RWPE2 (cell line): ENCODE measurements around the gene KNSTRN.

Experiments
- ATAC-seq: fragments of 200-7000 bp; cut with Tn5 transposase; 3 replicates; pipeline ENCODE4 v1.9.1; 2021; ENCODE audit warnings: low read depth
- DNase-seq: peaks from one replicate; pipeline ENCODE4 v3.0.0-alpha.2; 2020; ENCODE audit warnings: low spot score
- H3K27ac ChIP-seq: fragments of 450-650 bp; 2 replicates; pipeline ENCODE4 v1.5.1; 2017; ENCODE audit warnings: mild to moderate bottlenecking; ENCODE audit not compliant: poor library complexity, severe bottlenecking
- H3K27me3 ChIP-seq: fragments of 250-450 bp; sonication (Bioruptor Pico); 2 replicates; pipeline ENCODE4 v1.5.1; 2021; ENCODE audit warnings: mild to moderate bottlenecking, moderate library complexity; ENCODE audit not compliant: insufficient read depth, poor library complexity, severe bottlenecking
- H3K36me3 ChIP-seq: fragments of 250-450 bp; sonication (Bioruptor Pico); 2 replicates; pipeline ENCODE4 v1.5.1; 2020; ENCODE audit warnings: low read depth, mild to moderate bottlenecking, moderate library complexity
- H3K4me1 ChIP-seq: fragments of 250-450 bp; sonication (Bioruptor Pico); 2 replicates; pipeline ENCODE4 v1.5.1; 2021; ENCODE audit warnings: mild to moderate bottlenecking, moderate library complexity; ENCODE audit not compliant: insufficient read depth, poor library complexity, severe bottlenecking
- H3K4me3 ChIP-seq: fragments of 250-450 bp; sonication (Bioruptor Pico); 2 replicates; pipeline ENCODE4 v1.5.1; 2021; ENCODE audit warnings: mild to moderate bottlenecking, moderate library complexity; ENCODE audit not compliant: severe bottlenecking
- H3K9me3 ChIP-seq: fragments of 250-450 bp; sonication (Bioruptor Pico); 2 replicates; pipeline ENCODE4 v1.5.1; 2021; ENCODE audit warnings: mild to moderate bottlenecking, moderate library complexity; ENCODE audit not compliant: severe bottlenecking
- CTCF ChIP-seq: fragments of 450-650 bp; IDR thresholded peaks from one replicate; pipeline ENCODE4 v1.5.1; 2017; ENCODE audit warnings: mild to moderate bottlenecking, moderate library complexity; ENCODE audit not compliant: poor library complexity, severe bottlenecking

Gene KNSTRN

DNA sequence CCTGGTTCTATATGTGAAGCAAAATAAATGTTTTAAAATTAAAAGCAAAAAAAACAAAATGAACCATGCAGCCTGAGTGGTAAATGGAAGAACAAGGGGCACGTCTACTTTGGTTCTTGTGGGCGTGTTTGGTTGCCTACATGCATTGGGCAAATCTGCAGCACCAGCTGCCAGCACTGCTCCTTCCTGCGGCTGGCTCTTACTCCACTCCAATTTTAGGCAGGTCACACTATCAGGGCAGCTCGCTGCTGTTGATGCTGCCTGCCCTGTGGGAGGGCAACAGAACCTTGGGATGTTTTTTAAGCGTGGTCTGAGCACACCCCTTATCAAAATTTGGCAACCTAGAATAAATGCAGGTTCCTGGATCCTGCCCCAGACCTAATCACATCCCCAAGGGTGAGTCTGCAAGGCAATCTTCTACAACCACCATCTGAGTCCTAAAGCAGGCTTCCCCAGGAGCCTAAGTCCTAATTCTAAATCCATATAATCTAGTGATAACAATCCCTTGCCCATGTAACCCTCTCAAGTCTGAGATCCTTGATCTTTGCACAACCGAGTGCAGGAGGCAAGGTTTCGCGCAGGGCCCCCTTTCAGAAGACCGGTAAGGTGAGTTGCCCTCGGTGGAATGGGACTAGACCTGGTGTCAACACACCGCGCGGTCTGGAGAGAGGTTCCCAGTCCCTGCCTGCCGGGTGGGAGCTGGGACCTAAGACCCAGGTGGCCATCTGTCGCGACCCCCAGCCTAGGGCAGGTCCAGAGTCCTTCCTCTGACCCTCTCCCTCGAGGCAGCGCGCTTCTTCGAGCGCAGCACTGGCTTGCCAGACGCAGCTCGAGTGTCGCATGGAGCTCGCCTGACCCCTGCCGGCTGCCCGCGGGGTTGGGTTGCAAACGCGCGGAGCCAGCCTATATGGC, 39.0 kb downstream of the KNSTRN start:
- Histone ChIP-seq H3K9me3 (no peaks in the 10 kb centered on the region), H3K27ac (peak overlapping the region; percentile 32), H3K4me1 (peaks cover 15% of the 10 kb centered on the region), H3K4me3 (no peak overlapping the region), H3K36me3 (peaks cover 24% of the 10 kb centered on the region), H3K27me3 (no peaks in the 10 kb centered on the region)
- peak; percentile 100 for TF ChIP-seq CTCF
- DNase-seq = no peak
- peak; percentile 77 for ATAC-seq

GRCh38 chr15:40424483-40425115, 42.1 kb downstream of the KNSTRN start:
- Histone ChIP-seq H3K9me3 (no peaks in the 10 kb centered on the region), H3K27me3 (no peaks in the 10 kb centered on the region), H3K36me3 (peaks cover under 1% of the 10 kb centered on the region; the same call in 1 of the 2 replicates), H3K4me1 (peaks cover 15% of the 10 kb centered on the region), H3K27ac (no peak overlapping the region), H3K4me3 (no peak overlapping the region)
- TF ChIP-seq CTCF = no peak
- ATAC-seq (no peak), DNase-seq (no peak)

DNA sequence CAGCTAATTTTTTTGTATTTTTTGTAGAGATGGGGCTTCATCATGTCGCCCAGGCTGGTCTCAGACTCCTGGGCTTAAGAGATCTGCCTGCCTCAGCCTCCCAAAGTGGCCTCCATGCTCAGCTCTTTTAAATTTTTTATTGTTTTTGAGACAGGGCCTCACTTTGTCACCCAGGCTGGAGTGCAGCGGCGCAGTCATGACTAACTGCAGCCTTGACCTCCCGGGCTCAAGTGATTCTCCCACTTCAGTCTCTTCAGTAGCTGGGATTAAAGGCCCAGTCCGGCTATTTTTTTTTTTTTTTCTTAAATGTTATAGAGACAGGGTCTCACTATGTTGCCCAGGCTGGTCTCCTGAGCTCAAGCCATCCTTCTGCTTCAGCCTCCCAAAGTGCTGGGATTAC, 43.2 kb downstream of the KNSTRN start:
- no peak for DNase-seq
- H3K4me3 ChIP-seq = no peak overlapping the region
- no peaks in the 10 kb centered on the region for H3K27me3 ChIP-seq
- no peak for ATAC-seq
- peaks cover 12% of the 10 kb centered on the region for H3K4me1 ChIP-seq
- no peak for TF ChIP-seq CTCF
- H3K27ac ChIP-seq = no peak overlapping the region
- no peaks in the 10 kb centered on the region for H3K9me3 ChIP-seq
- H3K36me3 ChIP-seq = no peaks in the 10 kb centered on the region

DNA sequence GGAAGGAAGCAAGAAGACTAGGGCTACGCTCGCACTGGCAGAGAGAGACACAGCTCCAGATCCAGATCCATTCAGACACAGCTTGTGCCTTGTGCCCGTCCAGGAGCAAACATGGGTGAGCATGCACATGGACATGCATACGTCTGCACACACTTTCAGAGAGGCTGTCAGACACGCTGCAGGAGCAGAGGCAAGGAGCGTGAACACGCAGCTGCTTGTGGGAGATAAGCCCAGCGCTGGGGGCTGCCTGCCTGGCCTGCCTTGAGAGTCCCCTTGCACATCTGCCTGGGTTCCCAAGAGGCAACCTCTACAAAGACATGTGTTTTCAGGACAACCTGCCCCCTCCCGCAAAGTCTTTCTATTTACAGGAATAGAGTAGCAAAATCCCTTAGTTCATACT, 44.7 kb downstream of the KNSTRN start:
- TF ChIP-seq CTCF = no peak
- Histone ChIP-seq H3K36me3 (no peaks in the 10 kb centered on the region), H3K27ac (no peak overlapping the region), H3K9me3 (no peaks in the 10 kb centered on the region), H3K4me3 (no peak overlapping the region), H3K4me1 (no peaks in the 10 kb centered on the region), H3K27me3 (no peaks in the 10 kb centered on the region)
- no peak for DNase-seq
- ATAC-seq = no peak
